ENCODE results near the gene DVL2.

GRCh38 chr17:7224661-7225111 lies 9.6 kb downstream of the DVL2 start:
- TF ChIP-seq POLR2AphosphoS5 (IDR thresholded peaks at IDR 0.05; ENCODE audit: borderline replicate concordance, low read depth, low read length) (no peak), FOXP2 (optimal IDR thresholded peaks at IDR 0.05; ENCODE audit: control extremely low read depth, extremely low read length, insufficient read depth) (no peak), EZH2 (IDR thresholded peaks at IDR 0.05) (no peak)

Measured in SK-N-MC (cell line).